Chondrocyte (in vitro differentiated cells): ENCODE measurements around the gene OBSL1. TPM values are rescaled to one million over a fixed set of nuclear protein-coding genes. Genes with fewer than 3 reads are reported as not detected.

ENCODE experiments used
- DNase-seq: peaks from one replicate; pipeline ENCODE4 v3.0.0; 2021; ENCODE audit warnings: mixed read lengths, low spot score
- H3K27ac Mint-ChIP-seq: one replicate; pipeline ENCODE4 v1.8.0; 2021; ENCODE audit warnings: mild to moderate bottlenecking, moderate library complexity, mixed read lengths; ENCODE audit not compliant: unreplicated experiment
- H3K27me3 Mint-ChIP-seq: 2 replicates; pipeline ENCODE4 v1.8.0; 2021; ENCODE audit warnings: low read depth, mixed read lengths
- H3K36me3 Mint-ChIP-seq: 2 replicates; pipeline ENCODE4 v1.8.0; 2021; ENCODE audit warnings: low read depth, mixed read lengths
- H3K4me1 Mint-ChIP-seq: 2 replicates; pipeline ENCODE4 v1.8.0; 2021; ENCODE audit warnings: low read depth, mild to moderate bottlenecking, mixed read lengths
- H3K4me3 Mint-ChIP-seq: one replicate; pipeline ENCODE4 v1.8.0; 2021; ENCODE audit warnings: mild to moderate bottlenecking, moderate library complexity, mixed read lengths; ENCODE audit not compliant: unreplicated experiment
- H3K9me3 Mint-ChIP-seq: 2 replicates; pipeline ENCODE4 v1.8.0; 2021; ENCODE audit warnings: low read depth, mixed read lengths
- CTCF ChIP-seq: fragments of 200-600 bp; sonication (generic); IDR thresholded peaks from 2 replicates; pipeline ENCODE4 v1.5.0; 2021; ENCODE audit warnings: antibody characterized with exemption, mild to moderate bottlenecking, moderate library complexity
- total RNA-seq: library from RNA; stranded (reverse); gene quantifications from 3 replicates; pipeline ENCODE4 v1.2.1, GENCODE V29; 2021

OBSL1 gene
- total RNA-seq, 1 donor from 2014 or later: 111 TPM

GRCh38 chr2:219569041-219569440 is 2.3 kb downstream of the OBSL1 start:
- no peaks in the 10 kb centered on the region for H3K9me3 Mint-ChIP-seq
- peaks cover 16% of the 10 kb centered on the region for H3K36me3 Mint-ChIP-seq
- no peak for TF ChIP-seq CTCF
- H3K4me1 Mint-ChIP-seq: peaks cover 20% of the 10 kb centered on the region
- DNase-seq: no peak
- no peaks in the 10 kb centered on the region for H3K27me3 Mint-ChIP-seq
- no peak overlapping the region for H3K27ac Mint-ChIP-seq
- no peak overlapping the region for H3K4me3 Mint-ChIP-seq

- Mint-ChIP-seq H3K4me1 (peaks cover 20% of the 10 kb centered on the region), H3K4me3 (no peak overlapping the region), H3K27ac (no peak overlapping the region), H3K36me3 (peaks cover 20% of the 10 kb centered on the region), H3K9me3 (no peaks in the 10 kb centered on the region), H3K27me3 (no peaks in the 10 kb centered on the region)
- no peak for TF ChIP-seq CTCF
- no peak for DNase-seq
Observed at GRCh38 chr2:219567791-219568361, 3.5 kb downstream of the OBSL1 start.

GRCh38 chr2:219567131-219567530 is 4.2 kb downstream of the OBSL1 start:
- TF ChIP-seq CTCF: no peak
- H3K9me3 Mint-ChIP-seq: no peaks in the 10 kb centered on the region
- H3K27me3 Mint-ChIP-seq: no peaks in the 10 kb centered on the region
- H3K36me3 Mint-ChIP-seq: peaks cover 23% of the 10 kb centered on the region
- DNase-seq: no peak
- H3K4me1 Mint-ChIP-seq: peaks cover 20% of the 10 kb centered on the region
- no peak overlapping the region for H3K27ac Mint-ChIP-seq
- no peak overlapping the region for H3K4me3 Mint-ChIP-seq

- no peak overlapping the region for H3K4me3 Mint-ChIP-seq
- no peak for TF ChIP-seq CTCF
- H3K4me1 Mint-ChIP-seq: peaks cover 19% of the 10 kb centered on the region
- H3K27me3 Mint-ChIP-seq: no peaks in the 10 kb centered on the region
- no peak overlapping the region for H3K27ac Mint-ChIP-seq
- peaks cover 23% of the 10 kb centered on the region for H3K36me3 Mint-ChIP-seq
- no peak for DNase-seq
- no peaks in the 10 kb centered on the region for H3K9me3 Mint-ChIP-seq
Observed at GRCh38 chr2:219566640-219567039, 4.7 kb downstream of the OBSL1 start.

GRCh38 chr2:219565130-219566080 is 5.9 kb downstream of the OBSL1 start:
- no peak for TF ChIP-seq CTCF
- no peak for DNase-seq
- Mint-ChIP-seq H3K9me3 (no peaks in the 10 kb centered on the region), H3K4me3 (no peak overlapping the region), H3K27ac (no peak overlapping the region), H3K4me1 (peaks cover 27% of the 10 kb centered on the region), H3K27me3 (no peaks in the 10 kb centered on the region), H3K36me3 (peaks cover 23% of the 10 kb centered on the region)
